Stimulated activated CD8-positive, alpha-beta memory T cell treated with anti-CD3 and anti-CD28 coated beads, Interleukin-12 subunit alpha, Interleukin-12 subunit beta, amount 100 ng/mL, for 4 hours (primary cell): ENCODE results near the gene SARM1.
A peak's percentile ranks its signal among the peaks of the same experiment; 100 is the strongest.

ENCODE experiments used
- DNase-seq: peaks from one replicate; pipeline ENCODE4 v3.0.0-alpha.2; 2020; ENCODE audit warnings: low read depth

SARM1 gene

GRCh38 chr17:28341516-28341915 is 30.0 kb upstream of the SARM1 start:
- DNase-seq = no peak

GRCh38 chr17:28342313-28342712 is 29.2 kb upstream of the SARM1 start:
- no peak for DNase-seq

- DNase-seq = no peak
Observed at GRCh38 chr17:28343491-28343932, 28.0 kb upstream of the SARM1 start.

- DNase-seq = no peak
Observed at GRCh38 chr17:28344011-28344410, 27.5 kb upstream of the SARM1 start.

- no peak for DNase-seq
Observed at GRCh38 chr17:28344435-28344901, 27.0 kb upstream of the SARM1 start.

- no peak for DNase-seq
Observed at GRCh38 chr17:28345419-28346198, 25.9 kb upstream of the SARM1 start.

GRCh38 chr17:28346199-28346580 is 25.3 kb upstream of the SARM1 start:
- DNase-seq = no peak

- no peak for DNase-seq
Observed at GRCh38 chr17:28346746-28347246, 24.7 kb upstream of the SARM1 start.

GRCh38 chr17:28347261-28347891 is 24.1 kb upstream of the SARM1 start:
- no peak for DNase-seq

- no peak for DNase-seq
Observed at GRCh38 chr17:28348979-28349378, 22.5 kb upstream of the SARM1 start.

- no peak for DNase-seq
Observed at GRCh38 chr17:28350271-28350670, 21.2 kb upstream of the SARM1 start.

- DNase-seq = peak; percentile 94
Observed at GRCh38 chr17:28357061-28357900, 14.2 kb upstream of the SARM1 start, which contains the start of gene POLDIP2. Gene POLDIP2 (minus strand): TSS chr17:28357527. CDS start chr17:28357448, 79 bp downstream.

- DNase-seq = no peak
Observed at GRCh38 chr17:28357901-28358197, 13.6 kb upstream of the SARM1 start.

- DNase-seq = no peak
Observed at GRCh38 chr17:28363186-28363585, 8.3 kb upstream of the SARM1 start.

GRCh38 chr17:28363776-28364650 is 7.5 kb upstream of the SARM1 start:
- DNase-seq = no peak

GRCh38 chr17:28364665-28365363 is 6.7 kb upstream of the SARM1 start, which contains the start of gene SEBOX:
Gene SEBOX (minus strand): TSS chr17:28365199. CDS start chr17:28365151, 48 bp downstream.
- DNase-seq = no peak

- DNase-seq = no peak
Observed at GRCh38 chr17:28365487-28365886, 6.0 kb upstream of the SARM1 start.

- DNase-seq = no peak
Observed at GRCh38 chr17:28366605-28367004, 4.9 kb upstream of the SARM1 start.

- DNase-seq = no peak
Observed at GRCh38 chr17:28367641-28368305, 3.7 kb upstream of the SARM1 start.

- no peak for DNase-seq
Observed at GRCh38 chr17:28368306-28368831, 3.1 kb upstream of the SARM1 start.
